Nephron progenitor cell (in vitro differentiated cells): ENCODE results near the gene BTG2.

Source experiments
- DNase-seq: peaks from one replicate; pipeline ENCODE4 v3.0.0; 2021
- H3K27ac Mint-ChIP-seq: 2 replicates; pipeline ENCODE4 v1.8.0; 2021; ENCODE audit warnings: mild to moderate bottlenecking, moderate library complexity, mixed read lengths
- H3K27me3 Mint-ChIP-seq: 2 replicates; pipeline ENCODE4 v1.8.0; 2021; ENCODE audit warnings: mild to moderate bottlenecking, low read depth, mixed read lengths; ENCODE audit not compliant: poor library complexity
- H3K36me3 Mint-ChIP-seq: 2 replicates; pipeline ENCODE4 v1.8.0; 2021; ENCODE audit warnings: low read depth, mixed read lengths
- H3K4me1 Mint-ChIP-seq: 2 replicates; pipeline ENCODE4 v1.8.0; 2021; ENCODE audit warnings: mixed read lengths
- H3K4me3 Mint-ChIP-seq: 2 replicates; pipeline ENCODE4 v1.8.0; 2021; ENCODE audit warnings: mild to moderate bottlenecking, moderate library complexity, mixed read lengths
- H3K9me3 Mint-ChIP-seq: 2 replicates; pipeline ENCODE4 v1.8.0; 2021; ENCODE audit warnings: mild to moderate bottlenecking, moderate library complexity, mixed read lengths
- CTCF ChIP-seq: fragments of 200-600 bp; sonication (generic); IDR thresholded peaks from 2 replicates; pipeline ENCODE4 v1.5.0; 2021; ENCODE audit warnings: antibody characterized with exemption

The BTG2 gene

GRCh38 chr1:203267347-203267846, 37.9 kb upstream of the BTG2 start:
- TF ChIP-seq CTCF = peak; percentile 93
- H3K27ac Mint-ChIP-seq = no peak overlapping the region

GRCh38 chr1:203267912-203268311, 37.4 kb upstream of the BTG2 start:
- H3K9me3 Mint-ChIP-seq = no peaks in the 10 kb centered on the region
- H3K4me3 Mint-ChIP-seq = peak overlapping the region; percentile 86

More at GRCh38 chr1:203267347-203267846, 37.9 kb upstream of the BTG2 start:
- peak; percentile 85 for DNase-seq
- Mint-ChIP-seq H3K9me3 (peaks cover under 1% of the 10 kb centered on the region), H3K36me3 (no peaks in the 10 kb centered on the region), H3K27me3 (peaks cover 3% of the 10 kb centered on the region), H3K4me3 (peak overlapping the region; percentile 86), H3K4me1 (peaks cover 25% of the 10 kb centered on the region)

GRCh38 chr1:203268901-203269653, 36.2 kb upstream of the BTG2 start:
- no peaks in the 10 kb centered on the region for H3K36me3 Mint-ChIP-seq
- no peak overlapping the region for H3K27ac Mint-ChIP-seq
- peaks cover 3% of the 10 kb centered on the region for H3K27me3 Mint-ChIP-seq
- H3K4me1 Mint-ChIP-seq = peaks cover 39% of the 10 kb centered on the region
- H3K4me3 Mint-ChIP-seq = no peak overlapping the region
- peak; percentile 99 for TF ChIP-seq CTCF
- peak; percentile 50 for DNase-seq
- no peaks in the 10 kb centered on the region for H3K9me3 Mint-ChIP-seq

More at GRCh38 chr1:203267912-203268311, 37.4 kb upstream of the BTG2 start:
- Mint-ChIP-seq H3K4me1 (peaks cover 27% of the 10 kb centered on the region), H3K36me3 (no peaks in the 10 kb centered on the region), H3K27ac (no peak overlapping the region), H3K27me3 (peaks cover 3% of the 10 kb centered on the region)
- TF ChIP-seq CTCF = no peak
- DNase-seq = no peak

GRCh38 chr1:203269654-203270020, 35.7 kb upstream of the BTG2 start:
- no peaks in the 10 kb centered on the region for H3K27me3 Mint-ChIP-seq
- peaks cover 45% of the 10 kb centered on the region for H3K4me1 Mint-ChIP-seq
- no peak for TF ChIP-seq CTCF
- DNase-seq = no peak
- H3K27ac Mint-ChIP-seq = no peak overlapping the region
- H3K4me3 Mint-ChIP-seq = no peak overlapping the region
- no peaks in the 10 kb centered on the region for H3K9me3 Mint-ChIP-seq
- no peaks in the 10 kb centered on the region for H3K36me3 Mint-ChIP-seq

- no peaks in the 10 kb centered on the region for H3K36me3 Mint-ChIP-seq
- no peak for TF ChIP-seq CTCF
- no peak overlapping the region for H3K4me3 Mint-ChIP-seq
- DNase-seq = no peak
- no peaks in the 10 kb centered on the region for H3K9me3 Mint-ChIP-seq
- no peak overlapping the region for H3K27ac Mint-ChIP-seq
- H3K4me1 Mint-ChIP-seq = peaks cover 53% of the 10 kb centered on the region
- H3K27me3 Mint-ChIP-seq = no peaks in the 10 kb centered on the region
Measured at GRCh38 chr1:203270448-203270847, 34.9 kb upstream of the BTG2 start.
